A204.1 (cell line): ENCODE data around the gene GLYR1.

Experiments used
- FAIRE-seq: peaks from 2 replicates; lab custom pipeline; 2012; peaks lifted over from hg19 to GRCh38; lab: Jason Lieb, UNC

Gene GLYR1

GRCh38 chr16:4879049-4879448, 32.0 kb upstream of the GLYR1 start:
- FAIRE-seq, result no peak

- FAIRE-seq, result no peak
Observed at GRCh38 chr16:4877380-4877685, 30.2 kb upstream of the GLYR1 start.

- no peak for FAIRE-seq
Observed at GRCh38 chr16:4876646-4877379, 29.7 kb upstream of the GLYR1 start.

GRCh38 chr16:4874666-4875065, 27.6 kb upstream of the GLYR1 start:
- no peak for FAIRE-seq

GRCh38 chr16:4873091-4873490, 26.0 kb upstream of the GLYR1 start:
- no peak for FAIRE-seq

GRCh38 chr16:4871071-4871470, 24.0 kb upstream of the GLYR1 start:
- FAIRE-seq, result no peak

GRCh38 chr16:4870138-4870671, 23.1 kb upstream of the GLYR1 start:
- FAIRE-seq, result no peak

GRCh38 chr16:4869147-4869805, 22.2 kb upstream of the GLYR1 start:
- FAIRE-seq, result no peak

- no peak for FAIRE-seq
Observed at GRCh38 chr16:4868535-4868934, 21.4 kb upstream of the GLYR1 start.

GRCh38 chr16:4868026-4868425, 20.9 kb upstream of the GLYR1 start:
- no peak for FAIRE-seq

- FAIRE-seq, result no peak
Observed at GRCh38 chr16:4866586-4866985, 19.5 kb upstream of the GLYR1 start.

GRCh38 chr16:4865231-4865860, 18.3 kb upstream of the GLYR1 start:
- no peak for FAIRE-seq

GRCh38 chr16:4864728-4865127, 17.6 kb upstream of the GLYR1 start:
- no peak for FAIRE-seq

- no peak for FAIRE-seq
Observed at GRCh38 chr16:4862639-4863038, 15.6 kb upstream of the GLYR1 start.

GRCh38 chr16:4860727-4861342, 13.7 kb upstream of the GLYR1 start:
- no peak for FAIRE-seq

- no peak for FAIRE-seq
Observed at GRCh38 chr16:4859900-4860255, 12.8 kb upstream of the GLYR1 start.

GRCh38 chr16:4859190-4859899, 12.3 kb upstream of the GLYR1 start:
- no peak for FAIRE-seq

- no peak for FAIRE-seq
Observed at GRCh38 chr16:4855804-4856203, 8.7 kb upstream of the GLYR1 start.

GRCh38 chr16:4855371-4855770, 8.3 kb upstream of the GLYR1 start:
- no peak for FAIRE-seq

- no peak for FAIRE-seq
Observed at GRCh38 chr16:4852221-4852872, 5.3 kb upstream of the GLYR1 start.

- FAIRE-seq, result no peak
Observed at GRCh38 chr16:4850211-4850610, 3.1 kb upstream of the GLYR1 start.
